ENCODE data around the gene ERG28.
"Not testable (repeated sequence)": the region's sequence is repeated elsewhere in the genome, so short reads cannot be mapped to it uniquely, and the experiment has no call there.

- not testable (repeated sequence) for TF ChIP-seq CTCF, POLR2A (IDR thresholded peaks at IDR 0.05)
These were observed 60.6 kb downstream of the ERG28 start for GRCh38 chr14:75600100-75600499.

Data from heart left ventricle (tissue), 13 donors.